SK-N-SH treated with all-trans-retinoic acid at 6 μM for 48 hours (cell line): ENCODE results near the gene SELPLG.
"Not testable (repeated sequence)": the region's sequence is repeated elsewhere in the genome, so short reads cannot be mapped to it uniquely, and the experiment has no call there.

Experiments
- ATAC-seq: fragments of 200-7000 bp; cut with Tn5 transposase; 3 replicates; pipeline ENCODE4 v1.9.1; 2020; ENCODE audit warnings: mild to moderate bottlenecking, moderate library complexity
- ARNTL ChIP-seq: fragments of 450-650 bp; formaldehyde crosslinking; IDR thresholded peaks from 2 replicates; pipeline ENCODE4 v1.5.0; 2020; ENCODE audit warnings: low read depth, mild to moderate bottlenecking, moderate library complexity, borderline replicate concordance
- BACH2 ChIP-seq: fragments of 250-450 bp; sonication (Bioruptor Pico); IDR thresholded peaks from 2 replicates; pipeline ENCODE4 v1.9.0; 2021; ENCODE audit warnings: mild to moderate bottlenecking, borderline replicate concordance
- CREB5 ChIP-seq: fragments of 250-450 bp; sonication (Bioruptor Pico); IDR thresholded peaks from 2 replicates; pipeline ENCODE4 v1.5.1; 2020; ENCODE audit warnings: low read depth, mild to moderate bottlenecking, moderate library complexity
- CSDC2 ChIP-seq: fragments of 250-450 bp; sonication (Bioruptor Pico); IDR thresholded peaks from 2 replicates; pipeline ENCODE4 v1.5.0; 2020; ENCODE audit warnings: mild to moderate bottlenecking, moderate library complexity
- CSRNP3 ChIP-seq: fragments of 250-450 bp; sonication (Bioruptor Pico); IDR thresholded peaks from 2 replicates; pipeline ENCODE4 v1.5.1; 2021; ENCODE audit warnings: mild to moderate bottlenecking, moderate library complexity
- ESRRG ChIP-seq: fragments of 250-450 bp; sonication (Bioruptor Pico); IDR thresholded peaks from 2 replicates; pipeline ENCODE4 v1.6.1; 2021; ENCODE audit warnings: mild to moderate bottlenecking
- GLIS3 ChIP-seq: fragments of 250-450 bp; sonication (Bioruptor Pico); IDR thresholded peaks from 2 replicates; pipeline ENCODE4 v1.5.0; 2020; ENCODE audit warnings: mild to moderate bottlenecking, moderate library complexity
- ISL1 ChIP-seq: fragments of 250-450 bp; sonication (Bioruptor Pico); IDR thresholded peaks from 2 replicates; pipeline ENCODE4 v2.1.2; 2022; ENCODE audit warnings: mild to moderate bottlenecking, moderate library complexity
- OSR1 ChIP-seq: fragments of 250-450 bp; sonication (Bioruptor Pico); IDR thresholded peaks from 2 replicates; pipeline ENCODE4 v1.8.0; 2022; ENCODE audit warnings: moderate library complexity, mild to moderate bottlenecking, inconsistent platforms
- PATZ1 ChIP-seq: fragments of 250-450 bp; sonication (Bioruptor Pico); IDR thresholded peaks from 2 replicates; pipeline ENCODE4 v1.8.0; 2020; ENCODE audit warnings: mild to moderate bottlenecking, moderate library complexity, borderline replicate concordance
- POU6F1 ChIP-seq: fragments of 250-450 bp; sonication (Bioruptor Pico); IDR thresholded peaks from 2 replicates; pipeline ENCODE4 v1.8.0; 2021; ENCODE audit warnings: low read depth, mild to moderate bottlenecking, moderate library complexity, borderline replicate concordance
- PPARA ChIP-seq: fragments of 250-450 bp; sonication (Bioruptor Pico); IDR thresholded peaks from 2 replicates; pipeline ENCODE4 v1.5.0; 2020; ENCODE audit warnings: mild to moderate bottlenecking, borderline replicate concordance
- RARB ChIP-seq: fragments of 250-450 bp; sonication (Bioruptor Pico); IDR thresholded peaks from 2 replicates; pipeline ENCODE4 v1.8.0; 2021; ENCODE audit warnings: mild to moderate bottlenecking, moderate library complexity
- SNAI2 ChIP-seq: fragments of 250-450 bp; sonication (Bioruptor Pico); IDR thresholded peaks from 2 replicates; pipeline ENCODE4 v1.5.0; 2020; ENCODE audit warnings: mild to moderate bottlenecking, moderate library complexity
- TOX ChIP-seq: fragments of 250-450 bp; sonication (Bioruptor Pico); IDR thresholded peaks from 2 replicates; pipeline ENCODE4 v1.8.0; 2021; ENCODE audit warnings: mild to moderate bottlenecking, moderate library complexity, borderline replicate concordance
- ZC3H10 ChIP-seq: fragments of 250-450 bp; sonication (Bioruptor Pico); IDR thresholded peaks from 2 replicates; pipeline ENCODE4 v1.5.1; 2021; ENCODE audit warnings: mild to moderate bottlenecking, moderate library complexity
- ZFP3 ChIP-seq: fragments of 250-450 bp; sonication (Bioruptor Pico); IDR thresholded peaks from 2 replicates; pipeline ENCODE4 v1.5.0; 2020; ENCODE audit warnings: mild to moderate bottlenecking, moderate library complexity
- ZNF70 ChIP-seq: fragments of 450-650 bp; formaldehyde crosslinking; IDR thresholded peaks from 2 replicates; pipeline ENCODE4 v1.5.0; 2020; ENCODE audit warnings: mild to moderate bottlenecking, moderate library complexity
- ZNF8 ChIP-seq: fragments of 450-650 bp; formaldehyde crosslinking; IDR thresholded peaks from 2 replicates; pipeline ENCODE4 v1.5.0; 2020; ENCODE audit warnings: mild to moderate bottlenecking, moderate library complexity

The SELPLG gene

GRCh38 chr12:108622421-108622820, 11.3 kb downstream of the SELPLG start:
- TF ChIP-seq ZNF8 (no peak), ISL1 (no peak), ZFP3 (CRISPR knock-in tag) (no peak), ESRRG (CRISPR knock-in tag) (no peak), OSR1 (CRISPR knock-in tag) (no peak), ZNF70 (CRISPR knock-in tag) (no peak), POU6F1 (CRISPR knock-in tag) (no peak), PATZ1 (no peak), CSDC2 (CRISPR knock-in tag) (no peak)
- ATAC-seq: peak; percentile 15; the same call in 2 of the 3 replicates

GRCh38 chr12:108621161-108621560, 12.5 kb downstream of the SELPLG start:
- ATAC-seq: no peak
- TF ChIP-seq ZNF70 (CRISPR knock-in tag): no peak

GRCh38 chr12:108620236-108620879, 13.3 kb downstream of the SELPLG start:
- no peak for ATAC-seq
- no peak for TF ChIP-seq TOX
- TF ChIP-seq POU6F1 (CRISPR knock-in tag): no peak
- no peak for TF ChIP-seq PPARA
- no peak for TF ChIP-seq ZNF70 (CRISPR knock-in tag)
- no peak for TF ChIP-seq GLIS3 (CRISPR knock-in tag)
- no peak for TF ChIP-seq ARNTL (CRISPR knock-in tag)

- TF ChIP-seq ZNF8 (no peak), SNAI2 (no peak), OSR1 (CRISPR knock-in tag) (no peak), CSRNP3 (no peak), PPARA (no peak), ZNF70 (CRISPR knock-in tag) (no peak), RARB (CRISPR knock-in tag) (no peak), TOX (no peak), ISL1 (no peak), BACH2 (no peak), ZC3H10 (CRISPR knock-in tag) (no peak), ESRRG (CRISPR knock-in tag) (no peak), CREB5 (no peak)
- ATAC-seq: no peak
Measured at GRCh38 chr12:108619369-108620160, 14.1 kb downstream of the SELPLG start.

GRCh38 chr12:108618953-108619274, 14.8 kb downstream of the SELPLG start:
- not testable (repeated sequence) for ATAC-seq
